Measurements from ENCODE around the gene POLN. TPM values are rescaled to one million over a fixed set of nuclear protein-coding genes. Genes with fewer than 3 reads are reported as not detected.

POLN gene
- 1 to 10 TPM; 2.4 to 6.3 TPM for total RNA-seq
- long read RNA-seq, partial matches to known transcripts, result 1 of 2 reads
- long read RNA-seq, other reads (novel, unspliced or antisense), result 1 of 2 reads

GRCh38 chr4:2241410-2242353 lies at the start of gene POLN, which contains the start of gene HAUS3:
Gene POLN (minus strand): TSS chr4:2242121. CDS start chr4:2229231, 12,890 bp downstream.
Gene HAUS3 (minus strand): TSS chr4:2242121. CDS start chr4:2240946, 1,175 bp downstream.
- ATAC-seq (peak; percentile 99), DNase-seq (peak; percentile 98)
- intact Hi-C loops (cut with DNase I), result loop anchor here in 1 of 2 donors (10.0 kb wide), 1 partner anchor 173 kb away; the partner anchor contains the start of genes CFAP99 and ZFYVE28

- no peak for DNase-seq
- intact Hi-C loops (cut with DNase I), result no loop called here
These were observed 49.2 kb upstream of the POLN start for GRCh38 chr4:2290974-2291704.

GRCh38 chr4:2290488-2290887 lies 48.6 kb upstream of the POLN start:
- intact Hi-C loops (cut with DNase I), result no loop called here
- ATAC-seq (no peak), DNase-seq (no peak)

More at GRCh38 chr4:2290974-2291704, 49.2 kb upstream of the POLN start:
- ATAC-seq, result peak in 1 of 2 donors; percentile 23

GRCh38 chr4:2289955-2290333 lies 48.0 kb upstream of the POLN start:
- no peak for ATAC-seq
- intact Hi-C loops (cut with DNase I), result no loop called here
- no peak for DNase-seq

GRCh38 chr4:2289311-2289954 lies 47.5 kb upstream of the POLN start:
- intact Hi-C loops (cut with DNase I), result no loop called here
- no peak for DNase-seq
- ATAC-seq, result no peak

GRCh38 chr4:2288051-2288541 lies 46.2 kb upstream of the POLN start:
- ATAC-seq, result no peak
- intact Hi-C loops (cut with DNase I), result no loop called here
- no peak for DNase-seq

- DNase-seq (no peak), ATAC-seq (no peak)
- intact Hi-C loops (cut with DNase I), result no loop called here
These were observed 45.6 kb upstream of the POLN start for GRCh38 chr4:2287594-2287915.

GRCh38 chr4:2286904-2287593 lies 45.1 kb upstream of the POLN start:
- no peak for DNase-seq
- intact Hi-C loops (cut with DNase I), result no loop called here
- ATAC-seq, result no peak

- no peak for ATAC-seq
- intact Hi-C loops (cut with DNase I), result no loop called here
- DNase-seq, result peak; percentile 10
These were observed 43.9 kb upstream of the POLN start for GRCh38 chr4:2285613-2286381.

- ATAC-seq (no peak), DNase-seq (peak; percentile 13)
- intact Hi-C loops (cut with DNase I), result no loop called here
These were observed 43.2 kb upstream of the POLN start for GRCh38 chr4:2284934-2285612.

- DNase-seq (peak; percentile 9), ATAC-seq (no peak)
- intact Hi-C loops (cut with DNase I), result no loop called here
These were observed 42.4 kb upstream of the POLN start for GRCh38 chr4:2284161-2284933.

GRCh38 chr4:2283199-2283711 lies 41.3 kb upstream of the POLN start:
- DNase-seq, result no peak

GRCh38 chr4:2281575-2282343 lies 39.8 kb upstream of the POLN start:
- peak; percentile 48 to 77 for ATAC-seq
- intact Hi-C loops (cut with DNase I), result no loop called here
- DNase-seq, result peak; percentile 21

More at GRCh38 chr4:2283199-2283711, 41.3 kb upstream of the POLN start:
- intact Hi-C loops (cut with DNase I), result no loop called here
- ATAC-seq, result no peak

- intact Hi-C loops (cut with DNase I), result no loop called here
- no peak for ATAC-seq
- DNase-seq, result peak; percentile 12
These were observed 38.8 kb upstream of the POLN start for GRCh38 chr4:2280531-2281300.

- ATAC-seq, result no peak
- no peak for DNase-seq
- intact Hi-C loops (cut with DNase I), result no loop called here
These were observed 36.0 kb upstream of the POLN start for GRCh38 chr4:2277956-2278355.

Data from left cardiac atrium (tissue), 4 donors.